ENCODE data around the gene BSN.

BSN gene

GRCh38 chr3:49616061-49616460 lies 61.8 kb downstream of the BSN start:
- Histone ChIP-seq H3K27me3 (ENCODE audit: low read length) (no peaks in the 10 kb centered on the region), H3K4me2 (ENCODE audit: low read depth, low read length, poor library complexity, severe bottlenecking) (no peak overlapping the region), H3K9me2 (replicated peaks; ENCODE audit: insufficient read depth, low read length) (no peaks in the 10 kb centered on the region), H3K36me3 (ENCODE audit: low read length) (no peaks in the 10 kb centered on the region), H3K27ac (ENCODE audit: low read depth, low read length) (no peak overlapping the region), H3K9ac (ENCODE audit: low read length) (no peak overlapping the region), H3K4me3 (ENCODE audit: insufficient read depth, low read length, poor library complexity, severe bottlenecking) (no peak overlapping the region), H3K79me2 (ENCODE audit: insufficient read depth, low read length) (no peaks in the 10 kb centered on the region), H2AFZ (ENCODE audit: low read depth, low read length, severe bottlenecking) (no peak overlapping the region), H4K20me1 (ENCODE audit: low read depth, low read length) (no peaks in the 10 kb centered on the region), H3F3A (ENCODE audit: insufficient read depth) (no peaks in the 10 kb centered on the region), H3K9me3 (ENCODE audit: insufficient read depth, low read length) (no peaks in the 10 kb centered on the region)
- TF ChIP-seq EZH2phosphoT487 (conservative IDR thresholded peaks at IDR 0.05; ENCODE audit: low read length): no peak
- TF ChIP-seq CTCF (IDR thresholded peaks at IDR 0.05; ENCODE audit: insufficient read depth, low read length, poor library complexity, severe bottlenecking): no peak

GRCh38 chr3:49616491-49616941 lies 62.2 kb downstream of the BSN start:
- Histone ChIP-seq H3K9me3 (ENCODE audit: insufficient read depth, low read length) (no peaks in the 10 kb centered on the region), H2AFZ (ENCODE audit: low read depth, low read length, severe bottlenecking) (no peak overlapping the region), H3K9ac (ENCODE audit: low read length) (no peak overlapping the region), H3K4me3 (ENCODE audit: insufficient read depth, low read length, poor library complexity, severe bottlenecking) (no peak overlapping the region), H3K9me2 (replicated peaks; ENCODE audit: insufficient read depth, low read length) (no peaks in the 10 kb centered on the region), H3K36me3 (ENCODE audit: low read length) (no peaks in the 10 kb centered on the region), H3K27me3 (ENCODE audit: low read length) (no peaks in the 10 kb centered on the region), H3K79me2 (ENCODE audit: insufficient read depth, low read length) (no peaks in the 10 kb centered on the region), H4K20me1 (ENCODE audit: low read depth, low read length) (no peaks in the 10 kb centered on the region), H3K27ac (ENCODE audit: low read depth, low read length) (no peak overlapping the region), H3F3A (ENCODE audit: insufficient read depth) (no peaks in the 10 kb centered on the region), H3K4me2 (ENCODE audit: low read depth, low read length, poor library complexity, severe bottlenecking) (no peak overlapping the region)
- TF ChIP-seq CTCF (IDR thresholded peaks at IDR 0.05; ENCODE audit: insufficient read depth, low read length, poor library complexity, severe bottlenecking): no peak
- no peak for TF ChIP-seq EZH2phosphoT487 (conservative IDR thresholded peaks at IDR 0.05; ENCODE audit: low read length)

GRCh38 chr3:49617390-49618013 lies 63.2 kb downstream of the BSN start:
- H3K4me2 ChIP-seq (ENCODE audit: low read depth, low read length, poor library complexity, severe bottlenecking): no peak overlapping the region
- H3K27ac ChIP-seq (ENCODE audit: low read depth, low read length): no peak overlapping the region
- no peaks in the 10 kb centered on the region for H3K79me2 ChIP-seq (ENCODE audit: insufficient read depth, low read length)
- H4K20me1 ChIP-seq (ENCODE audit: low read depth, low read length): no peaks in the 10 kb centered on the region
- no peak overlapping the region for H3K9ac ChIP-seq (ENCODE audit: low read length)
- TF ChIP-seq EZH2phosphoT487 (conservative IDR thresholded peaks at IDR 0.05; ENCODE audit: low read length) (no peak), CTCF (IDR thresholded peaks at IDR 0.05; ENCODE audit: insufficient read depth, low read length, poor library complexity, severe bottlenecking) (no peak)
- H3K9me2 ChIP-seq (replicated peaks; ENCODE audit: insufficient read depth, low read length): no peaks in the 10 kb centered on the region
- no peaks in the 10 kb centered on the region for H3F3A ChIP-seq (ENCODE audit: insufficient read depth)
- no peak overlapping the region for H2AFZ ChIP-seq (ENCODE audit: low read depth, low read length, severe bottlenecking)
- H3K4me3 ChIP-seq (ENCODE audit: insufficient read depth, low read length, poor library complexity, severe bottlenecking): no peak overlapping the region
- H3K9me3 ChIP-seq (ENCODE audit: insufficient read depth, low read length): no peaks in the 10 kb centered on the region
- H3K36me3 ChIP-seq (ENCODE audit: low read length): no peaks in the 10 kb centered on the region
- no peaks in the 10 kb centered on the region for H3K27me3 ChIP-seq (ENCODE audit: low read length)

Measured in SU-DHL-6 (cell line).